ENCODE results near the gene ERRFI1. TPM values are rescaled to one million over a fixed set of nuclear protein-coding genes. Genes with fewer than 3 reads are reported as not detected.

Gene ERRFI1
- total and polyA plus RNA-seq, 2 of the 8 experiments (the other 6 are each of a cell fraction or from before 2014, with no cell fraction given) = 23.4 to 46.1 TPM

DNA sequence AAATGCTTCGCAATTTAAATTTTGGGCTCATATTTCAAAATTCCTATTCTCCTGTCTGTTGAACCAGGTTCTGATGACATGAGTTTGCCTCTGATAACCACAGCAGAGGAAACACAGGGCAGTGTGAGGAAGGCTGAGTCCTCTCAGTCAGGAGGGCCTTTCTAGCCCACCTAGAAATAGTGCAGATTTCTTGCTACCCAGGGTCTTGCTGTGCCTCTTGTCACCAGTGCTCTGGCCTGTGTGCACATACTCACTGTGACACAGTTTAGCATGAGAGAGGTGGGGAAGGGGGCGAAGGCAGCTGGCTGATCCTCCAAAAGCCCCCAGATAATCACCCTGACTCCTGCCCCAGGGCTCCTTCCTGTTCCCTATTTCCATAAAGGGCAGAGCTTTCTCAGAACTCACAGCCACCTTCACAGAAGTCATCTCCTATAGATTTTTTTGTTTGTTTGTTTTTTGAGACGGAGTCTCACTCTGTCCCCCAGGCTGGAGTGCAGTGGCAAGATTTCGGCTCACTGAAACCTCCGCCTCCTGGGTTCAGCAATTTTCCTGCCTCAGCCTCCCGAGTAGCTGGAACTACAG is 23.7 kb downstream of the ERRFI1 start (continued):
- TF ChIP-seq TBP (IDR thresholded peaks at IDR 0.05; ENCODE audit: low read depth, low read length) (no peak), BRCA1 (IDR thresholded peaks at IDR 0.05; ENCODE audit: low read depth, low read length) (no peak), SAP30 (IDR thresholded peaks at IDR 0.05; ENCODE audit: insufficient read depth, insufficient replicate concordance, low read length) (no peak), GTF2F1 (IDR thresholded peaks at IDR 0.05; ENCODE audit: borderline replicate concordance, low read depth, low read length) (no peak), RNF2 (IDR thresholded peaks at IDR 0.05; ENCODE audit: borderline replicate concordance, low read depth, low read length, missing control alignments, poor library complexity, severe bottlenecking) (no peak), KDM4A (IDR thresholded peaks at IDR 0.05; ENCODE audit: low read depth, low read length, severe bottlenecking) (no peak)
- TF ChIP-seq, protein P1, sequence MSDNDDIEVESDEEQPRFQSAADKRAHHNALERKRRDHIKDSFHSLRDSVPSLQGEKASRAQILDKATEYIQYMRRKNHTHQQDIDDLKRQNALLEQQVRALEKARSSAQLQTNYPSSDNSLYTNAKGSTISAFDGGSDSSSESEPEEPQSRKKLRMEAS (IDR thresholded peaks at IDR 0.05) = no peak
- TF ChIP-seq, protein P2, sequence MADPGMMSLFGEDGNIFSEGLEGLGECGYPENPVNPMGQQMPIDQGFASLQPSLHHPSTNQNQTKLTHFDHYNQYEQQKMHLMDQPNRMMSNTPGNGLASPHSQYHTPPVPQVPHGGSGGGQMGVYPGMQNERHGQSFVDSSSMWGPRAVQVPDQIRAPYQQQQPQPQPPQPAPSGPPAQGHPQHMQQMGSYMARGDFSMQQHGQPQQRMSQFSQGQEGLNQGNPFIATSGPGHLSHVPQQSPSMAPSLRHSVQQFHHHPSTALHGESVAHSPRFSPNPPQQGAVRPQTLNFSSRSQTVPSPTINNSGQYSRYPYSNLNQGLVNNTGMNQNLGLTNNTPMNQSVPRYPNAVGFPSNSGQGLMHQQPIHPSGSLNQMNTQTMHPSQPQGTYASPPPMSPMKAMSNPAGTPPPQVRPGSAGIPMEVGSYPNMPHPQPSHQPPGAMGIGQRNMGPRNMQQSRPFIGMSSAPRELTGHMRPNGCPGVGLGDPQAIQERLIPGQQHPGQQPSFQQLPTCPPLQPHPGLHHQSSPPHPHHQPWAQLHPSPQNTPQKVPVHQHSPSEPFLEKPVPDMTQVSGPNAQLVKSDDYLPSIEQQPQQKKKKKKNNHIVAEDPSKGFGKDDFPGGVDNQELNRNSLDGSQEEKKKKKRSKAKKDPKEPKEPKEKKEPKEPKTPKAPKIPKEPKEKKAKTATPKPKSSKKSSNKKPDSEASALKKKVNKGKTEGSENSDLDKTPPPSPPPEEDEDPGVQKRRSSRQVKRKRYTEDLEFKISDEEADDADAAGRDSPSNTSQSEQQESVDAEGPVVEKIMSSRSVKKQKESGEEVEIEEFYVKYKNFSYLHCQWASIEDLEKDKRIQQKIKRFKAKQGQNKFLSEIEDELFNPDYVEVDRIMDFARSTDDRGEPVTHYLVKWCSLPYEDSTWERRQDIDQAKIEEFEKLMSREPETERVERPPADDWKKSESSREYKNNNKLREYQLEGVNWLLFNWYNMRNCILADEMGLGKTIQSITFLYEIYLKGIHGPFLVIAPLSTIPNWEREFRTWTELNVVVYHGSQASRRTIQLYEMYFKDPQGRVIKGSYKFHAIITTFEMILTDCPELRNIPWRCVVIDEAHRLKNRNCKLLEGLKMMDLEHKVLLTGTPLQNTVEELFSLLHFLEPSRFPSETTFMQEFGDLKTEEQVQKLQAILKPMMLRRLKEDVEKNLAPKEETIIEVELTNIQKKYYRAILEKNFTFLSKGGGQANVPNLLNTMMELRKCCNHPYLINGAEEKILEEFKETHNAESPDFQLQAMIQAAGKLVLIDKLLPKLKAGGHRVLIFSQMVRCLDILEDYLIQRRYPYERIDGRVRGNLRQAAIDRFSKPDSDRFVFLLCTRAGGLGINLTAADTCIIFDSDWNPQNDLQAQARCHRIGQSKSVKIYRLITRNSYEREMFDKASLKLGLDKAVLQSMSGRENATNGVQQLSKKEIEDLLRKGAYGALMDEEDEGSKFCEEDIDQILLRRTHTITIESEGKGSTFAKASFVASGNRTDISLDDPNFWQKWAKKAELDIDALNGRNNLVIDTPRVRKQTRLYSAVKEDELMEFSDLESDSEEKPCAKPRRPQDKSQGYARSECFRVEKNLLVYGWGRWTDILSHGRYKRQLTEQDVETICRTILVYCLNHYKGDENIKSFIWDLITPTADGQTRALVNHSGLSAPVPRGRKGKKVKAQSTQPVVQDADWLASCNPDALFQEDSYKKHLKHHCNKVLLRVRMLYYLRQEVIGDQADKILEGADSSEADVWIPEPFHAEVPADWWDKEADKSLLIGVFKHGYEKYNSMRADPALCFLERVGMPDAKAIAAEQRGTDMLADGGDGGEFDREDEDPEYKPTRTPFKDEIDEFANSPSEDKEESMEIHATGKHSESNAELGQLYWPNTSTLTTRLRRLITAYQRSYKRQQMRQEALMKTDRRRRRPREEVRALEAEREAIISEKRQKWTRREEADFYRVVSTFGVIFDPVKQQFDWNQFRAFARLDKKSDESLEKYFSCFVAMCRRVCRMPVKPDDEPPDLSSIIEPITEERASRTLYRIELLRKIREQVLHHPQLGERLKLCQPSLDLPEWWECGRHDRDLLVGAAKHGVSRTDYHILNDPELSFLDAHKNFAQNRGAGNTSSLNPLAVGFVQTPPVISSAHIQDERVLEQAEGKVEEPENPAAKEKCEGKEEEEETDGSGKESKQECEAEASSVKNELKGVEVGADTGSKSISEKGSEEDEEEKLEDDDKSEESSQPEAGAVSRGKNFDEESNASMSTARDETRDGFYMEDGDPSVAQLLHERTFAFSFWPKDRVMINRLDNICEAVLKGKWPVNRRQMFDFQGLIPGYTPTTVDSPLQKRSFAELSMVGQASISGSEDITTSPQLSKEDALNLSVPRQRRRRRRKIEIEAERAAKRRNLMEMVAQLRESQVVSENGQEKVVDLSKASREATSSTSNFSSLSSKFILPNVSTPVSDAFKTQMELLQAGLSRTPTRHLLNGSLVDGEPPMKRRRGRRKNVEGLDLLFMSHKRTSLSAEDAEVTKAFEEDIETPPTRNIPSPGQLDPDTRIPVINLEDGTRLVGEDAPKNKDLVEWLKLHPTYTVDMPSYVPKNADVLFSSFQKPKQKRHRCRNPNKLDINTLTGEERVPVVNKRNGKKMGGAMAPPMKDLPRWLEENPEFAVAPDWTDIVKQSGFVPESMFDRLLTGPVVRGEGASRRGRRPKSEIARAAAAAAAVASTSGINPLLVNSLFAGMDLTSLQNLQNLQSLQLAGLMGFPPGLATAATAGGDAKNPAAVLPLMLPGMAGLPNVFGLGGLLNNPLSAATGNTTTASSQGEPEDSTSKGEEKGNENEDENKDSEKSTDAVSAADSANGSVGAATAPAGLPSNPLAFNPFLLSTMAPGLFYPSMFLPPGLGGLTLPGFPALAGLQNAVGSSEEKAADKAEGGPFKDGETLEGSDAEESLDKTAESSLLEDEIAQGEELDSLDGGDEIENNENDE (IDR thresholded peaks at IDR 0.05; ENCODE audit: insufficient replicate concordance, low read length) = no peak

Measured in H1 (cell line).